ENCODE results near the gene KRTAP9-2.
"Not testable (repeated sequence)": the region's sequence is repeated elsewhere in the genome, so short reads cannot be mapped to it uniquely, and the experiment has no call there.

Gene KRTAP9-2

GRCh38 chr17:41226598-41227095 is at the start of gene KRTAP9-2:
Gene KRTAP9-2 (plus strand): TSS chr17:41226648. CDS start chr17:41226655, 7 bp downstream.
- DNase-seq (ENCODE audit: low spot score), result not testable (repeated sequence)

- DNase-seq (ENCODE audit: low spot score), result no peak
Measured at GRCh38 chr17:41176744-41177387, 49.6 kb upstream of the KRTAP9-2 start.

GRCh38 chr17:41177727-41178271 is 48.6 kb upstream of the KRTAP9-2 start, which contains the start of gene KRTAP4-2:
Gene KRTAP4-2 (minus strand): TSS chr17:41178221. CDS start chr17:41178164, 57 bp downstream.
- no peak for DNase-seq (ENCODE audit: low spot score)

GRCh38 chr17:41178341-41178740 is 48.1 kb upstream of the KRTAP9-2 start:
- peak; percentile 91 for DNase-seq (ENCODE audit: low spot score)

GRCh38 chr17:41178843-41179616 is 47.4 kb upstream of the KRTAP9-2 start:
- DNase-seq (ENCODE audit: low spot score), result no peak

- no peak for DNase-seq (ENCODE audit: low spot score)
Measured at GRCh38 chr17:41184480-41184961, 41.9 kb upstream of the KRTAP9-2 start, which contains the start of gene KRTAP4-1. Gene KRTAP4-1 (minus strand): TSS chr17:41184911. CDS start chr17:41184854, 57 bp downstream.

- DNase-seq (ENCODE audit: low spot score), result peak; percentile 55
Measured at GRCh38 chr17:41185001-41185400, 41.4 kb upstream of the KRTAP9-2 start.

GRCh38 chr17:41186872-41187271 is 39.6 kb upstream of the KRTAP9-2 start:
- DNase-seq (ENCODE audit: low spot score), result no peak

- not testable (repeated sequence) for DNase-seq (ENCODE audit: low spot score)
Measured at GRCh38 chr17:41189837-41190318, 36.6 kb upstream of the KRTAP9-2 start, which contains the start of gene KRTAP9-1. Gene KRTAP9-1 (plus strand): TSS chr17:41189887. CDS start chr17:41189887, 0 bp downstream.

- no peak for DNase-seq (ENCODE audit: low spot score)
Measured at GRCh38 chr17:41190328-41190727, 36.1 kb upstream of the KRTAP9-2 start.

GRCh38 chr17:41196068-41196467 is 30.4 kb upstream of the KRTAP9-2 start:
- DNase-seq (ENCODE audit: low spot score), result no peak

GRCh38 chr17:41199421-41200078 is 26.9 kb upstream of the KRTAP9-2 start:
- DNase-seq (ENCODE audit: low spot score), result no peak

- DNase-seq (ENCODE audit: low spot score), result peak; percentile 4
Measured at GRCh38 chr17:41211845-41212466, 14.5 kb upstream of the KRTAP9-2 start.

- DNase-seq (ENCODE audit: low spot score), result no peak
Measured at GRCh38 chr17:41212524-41213169, 13.8 kb upstream of the KRTAP9-2 start.

- DNase-seq (ENCODE audit: low spot score), result no peak
Measured at GRCh38 chr17:41215681-41216080, 10.8 kb upstream of the KRTAP9-2 start.

GRCh38 chr17:41223821-41224220 is 2.6 kb upstream of the KRTAP9-2 start:
- DNase-seq (ENCODE audit: low spot score), result no peak

- DNase-seq (ENCODE audit: low spot score), result no peak
Measured at GRCh38 chr17:41226051-41226450, 397 bp upstream of the KRTAP9-2 start.

GRCh38 chr17:41230094-41230493 is 3.6 kb downstream of the KRTAP9-2 start:
- no peak for DNase-seq (ENCODE audit: low spot score)

- no peak for DNase-seq (ENCODE audit: low spot score)
Measured at GRCh38 chr17:41231731-41232130, 5.3 kb downstream of the KRTAP9-2 start.

GRCh38 chr17:41232399-41233105 is 6.1 kb downstream of the KRTAP9-2 start, which contains the start of gene KRTAP9-3:
Gene KRTAP9-3 (plus strand): TSS chr17:41232449. CDS start chr17:41232502, 53 bp downstream.
- DNase-seq (ENCODE audit: low spot score), result not testable (repeated sequence)

Data from RKO (cell line).